Esophagus squamous epithelium (tissue), 5 donors: ENCODE results near the gene NLRP8. TPM values are rescaled to one million over a fixed set of nuclear protein-coding genes. Genes with fewer than 3 reads are reported as not detected.

Experiments
- DNase-seq: peaks from one replicate; lab custom pipeline; 2025; lab: John Stamatoyannopoulos, UW
- H3K27ac ChIP-seq, 4 donors: fragments of 200-600 bp; sonication (generic); one replicate each; pipeline ENCODE4 v1.5.1; 2016 to 2019; ENCODE audit warnings: mild to moderate bottlenecking in 1 of 4
- H3K27me3 ChIP-seq, 4 donors: fragments of 200-600 bp; sonication (generic); 1 replicate in 3 of 4; 2 replicates in 1 of 4; pipeline versions ENCODE4 v1.5.1 to v1.6.0; 2017 to 2021; ENCODE audit warnings: antibody characterized with exemption in 1 of 4
- H3K36me3 ChIP-seq, 3 donors: fragments of 200-600 bp; sonication (generic); one replicate each; pipeline ENCODE4 v1.5.1; 2016 to 2019
- H3K4me1 ChIP-seq, 3 donors: fragments of 200-600 bp; sonication (generic); one replicate each; pipeline ENCODE4 v1.5.1; 2017 to 2019
- H3K4me3 ChIP-seq, 4 donors: fragments of 200-600 bp; sonication (generic); 1 replicate in 3 of 4; 2 replicates in 1 of 4; pipeline ENCODE4 v1.5.1; 2016 to 2019; ENCODE audit warnings: mild to moderate bottlenecking in 2 of 4, moderate library complexity in 1 of 4
- H3K9me3 ChIP-seq, 3 donors: fragments of 200-600 bp; sonication (generic); one replicate each; pipeline ENCODE4 v1.5.1; 2016 to 2019
- POLR2A ChIP-seq, 4 donors: fragments of 450-650 bp; IDR thresholded peaks; one replicate each; pipeline ENCODE4 v1.6.1; 2017; ENCODE audit warnings: antibody characterized with exemption in 4 of 4, mild to moderate bottlenecking in 4 of 4, moderate library complexity in 3 of 4
- WGBS, 2 donors: methylation state at CpG; one replicate each; pipeline ENCODE4 v1.1.5; 2018; 5-methylcytosine and 5-hydroxymethylcytosine counted together
- intact Hi-C: fragments of 100-400 bp; cut with DNase I; formaldehyde crosslinking; loops from one replicate; pipeline ENCODE4 v1.15.0; 2022
- total RNA-seq, 4 donors: library from RNA; depleted of rRNA; stranded (reverse); fragments of >200 nt; gene quantifications; one replicate each; pipeline ENCODE4 v1.1.0, GENCODE V29; 2016
- TF ChIP-seq, protein P1 (sequence below), 6 experiments: fragments of 450-650 bp in 4 of 6; fragments of 200-600 bp in 2 of 6; sonication (generic) in 2 of 6; IDR thresholded peaks; one replicate each; pipeline ENCODE4 v1.5.1; 2016 to 2019; ENCODE audit warnings: antibody characterized with exemption in 6 of 6, mild to moderate bottlenecking in 4 of 6, moderate library complexity in 4 of 6
- donor health status: DM: yes; HTN: yes; CAD: no.

The NLRP8 gene
- total RNA-seq, 4 donors from 2014 or later: not detected

DNA sequence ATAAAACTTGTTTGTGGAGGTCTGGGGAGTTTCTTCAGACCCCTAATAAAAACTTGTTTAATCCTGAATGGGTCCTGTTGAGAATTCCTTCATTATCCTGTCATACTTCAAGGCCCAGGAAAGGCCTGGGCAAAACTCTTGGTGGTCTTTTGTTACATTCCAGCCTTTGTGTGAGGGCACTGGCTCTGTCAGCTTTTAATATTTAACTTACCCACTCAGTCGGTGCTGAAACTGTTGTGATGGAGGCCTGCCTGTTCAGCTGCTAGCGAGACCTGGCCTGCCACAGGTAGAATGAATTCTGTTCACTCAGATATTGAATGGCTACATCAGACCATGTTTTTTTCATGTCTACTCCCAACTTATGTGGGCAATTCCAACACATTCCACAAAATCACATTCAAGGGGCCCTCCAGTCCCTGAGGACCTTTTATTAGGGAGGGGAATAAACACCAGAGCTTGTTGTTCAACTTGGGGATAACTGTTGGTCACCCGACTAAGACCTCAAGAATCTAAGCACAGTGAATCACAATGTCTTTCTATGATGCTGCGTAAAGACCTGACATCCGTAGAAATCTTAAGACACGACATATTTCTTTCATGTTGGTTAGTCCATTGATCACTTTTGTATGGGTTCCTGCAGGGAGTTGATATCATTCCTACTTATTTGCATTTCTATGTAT is 12.5 kb downstream of the NLRP8 start:
- Histone ChIP-seq H3K4me1 (no peaks in the 10 kb centered on the region), H3K4me3 (no peak overlapping the region), H3K9me3 (peaks cover 0 to 11% (median 0%) of the 10 kb centered on the region in 3 donors), H3K27me3 (no peaks in the 10 kb centered on the region), H3K27ac (no peak overlapping the region), H3K36me3 (no peaks in the 10 kb centered on the region)
- DNase-seq: no peak
- intact Hi-C loops: no loop called here
- no peak for TF ChIP-seq POLR2A (IDR thresholded peaks at IDR 0.05)
- TF ChIP-seq, protein P1, sequence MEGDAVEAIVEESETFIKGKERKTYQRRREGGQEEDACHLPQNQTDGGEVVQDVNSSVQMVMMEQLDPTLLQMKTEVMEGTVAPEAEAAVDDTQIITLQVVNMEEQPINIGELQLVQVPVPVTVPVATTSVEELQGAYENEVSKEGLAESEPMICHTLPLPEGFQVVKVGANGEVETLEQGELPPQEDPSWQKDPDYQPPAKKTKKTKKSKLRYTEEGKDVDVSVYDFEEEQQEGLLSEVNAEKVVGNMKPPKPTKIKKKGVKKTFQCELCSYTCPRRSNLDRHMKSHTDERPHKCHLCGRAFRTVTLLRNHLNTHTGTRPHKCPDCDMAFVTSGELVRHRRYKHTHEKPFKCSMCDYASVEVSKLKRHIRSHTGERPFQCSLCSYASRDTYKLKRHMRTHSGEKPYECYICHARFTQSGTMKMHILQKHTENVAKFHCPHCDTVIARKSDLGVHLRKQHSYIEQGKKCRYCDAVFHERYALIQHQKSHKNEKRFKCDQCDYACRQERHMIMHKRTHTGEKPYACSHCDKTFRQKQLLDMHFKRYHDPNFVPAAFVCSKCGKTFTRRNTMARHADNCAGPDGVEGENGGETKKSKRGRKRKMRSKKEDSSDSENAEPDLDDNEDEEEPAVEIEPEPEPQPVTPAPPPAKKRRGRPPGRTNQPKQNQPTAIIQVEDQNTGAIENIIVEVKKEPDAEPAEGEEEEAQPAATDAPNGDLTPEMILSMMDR (IDR thresholded peaks at IDR 0.05): no peak
- WGBS, 2 donors: 83 to 88% methylated on average over 6 of the region's 6 CpGs

DNA sequence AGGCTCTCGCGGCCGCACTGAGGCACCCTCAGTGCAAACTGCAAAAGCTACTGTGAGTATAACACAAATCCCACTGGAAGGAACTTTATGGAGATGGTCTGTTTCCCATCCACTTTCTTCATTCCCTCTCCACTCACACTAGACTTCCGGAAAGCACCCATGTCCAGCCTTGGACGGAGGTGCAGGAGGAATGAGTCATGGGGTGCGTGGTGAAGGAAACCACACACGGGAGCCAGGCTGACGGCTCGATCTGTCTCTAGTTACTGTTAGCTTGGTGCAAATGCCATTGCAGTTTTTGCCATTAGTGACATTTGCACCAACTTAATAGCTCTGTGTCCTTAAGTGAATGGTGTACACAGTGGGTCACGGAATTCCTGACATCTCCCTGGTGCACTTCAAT is 14.6 kb downstream of the NLRP8 start:
- no peak for DNase-seq
- WGBS, 2 donors: 87 to 93% methylated on average over 6 to 9 of the region's 10 CpGs
- no peaks in the 10 kb centered on the region for H3K9me3 ChIP-seq
- intact Hi-C loops: no loop called here
- H3K4me1 ChIP-seq: no peaks in the 10 kb centered on the region
- H3K36me3 ChIP-seq: no peaks in the 10 kb centered on the region
- H3K27me3 ChIP-seq: no peaks in the 10 kb centered on the region
- no peak overlapping the region for H3K4me3 ChIP-seq
- TF ChIP-seq, protein P1 (IDR thresholded peaks at IDR 0.05): no peak
- TF ChIP-seq POLR2A (IDR thresholded peaks at IDR 0.05): no peak
- H3K27ac ChIP-seq: no peak overlapping the region

DNA sequence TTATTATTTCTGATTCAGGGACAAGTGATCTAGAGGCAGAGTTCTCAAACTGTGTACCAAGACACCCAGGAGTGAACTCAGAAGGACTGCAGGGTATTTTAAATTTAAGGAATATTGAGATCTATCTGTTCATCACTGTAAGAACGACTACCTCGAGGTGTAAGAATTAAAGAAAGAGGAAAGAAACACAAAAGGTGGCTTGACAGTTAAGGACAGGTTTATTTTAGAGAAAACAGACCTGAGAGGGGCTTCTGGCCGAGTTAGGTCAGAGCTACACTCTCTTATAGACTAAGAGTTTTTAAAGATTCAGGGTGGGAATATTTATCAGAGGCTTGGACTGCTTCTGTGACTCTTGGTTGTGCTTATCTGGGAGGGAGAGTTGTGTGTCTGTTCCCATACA is 26.4 kb downstream of the NLRP8 start:
- H3K4me3 ChIP-seq: no peak overlapping the region
- no peaks in the 10 kb centered on the region for H3K27me3 ChIP-seq
- no peak overlapping the region for H3K27ac ChIP-seq
- TF ChIP-seq, protein P1 (IDR thresholded peaks at IDR 0.05): no peak
- no peak for TF ChIP-seq POLR2A (IDR thresholded peaks at IDR 0.05)
- 26 to 33% methylated on average over 3 of the region's 3 CpGs for WGBS, 2 donors
- no peaks in the 10 kb centered on the region for H3K4me1 ChIP-seq
- intact Hi-C loops: no loop called here
- no peaks in the 10 kb centered on the region for H3K36me3 ChIP-seq
- no peak for DNase-seq
- H3K9me3 ChIP-seq: peaks cover 0 to 13% (median 3%) of the 10 kb centered on the region in 3 donors

DNA sequence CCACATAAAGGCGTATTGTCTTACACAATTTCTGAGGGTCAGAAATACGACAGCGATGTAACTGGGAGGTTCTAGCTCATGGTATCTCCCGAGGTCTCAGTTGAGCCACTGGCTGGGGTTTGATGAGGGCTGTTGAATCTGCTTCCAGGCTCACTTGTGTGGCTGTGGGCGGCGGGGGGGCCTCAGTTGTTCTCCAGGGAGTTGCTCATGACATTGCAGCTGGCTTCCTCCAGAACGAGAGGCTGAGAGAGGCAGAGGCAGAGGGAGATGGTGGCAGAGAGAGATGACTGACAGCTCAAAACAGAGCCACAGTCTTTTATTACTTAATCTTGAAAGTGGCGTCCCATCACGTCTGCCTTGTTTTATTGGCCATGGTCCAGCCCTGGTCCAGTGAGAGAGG is 32.8 kb downstream of the NLRP8 start:
- intact Hi-C loops: no loop called here
- WGBS, 2 donors: 71 to 77% methylated on average over 5 to 6 of the region's 9 CpGs
- no peaks in the 10 kb centered on the region for H3K4me1 ChIP-seq

DNA sequence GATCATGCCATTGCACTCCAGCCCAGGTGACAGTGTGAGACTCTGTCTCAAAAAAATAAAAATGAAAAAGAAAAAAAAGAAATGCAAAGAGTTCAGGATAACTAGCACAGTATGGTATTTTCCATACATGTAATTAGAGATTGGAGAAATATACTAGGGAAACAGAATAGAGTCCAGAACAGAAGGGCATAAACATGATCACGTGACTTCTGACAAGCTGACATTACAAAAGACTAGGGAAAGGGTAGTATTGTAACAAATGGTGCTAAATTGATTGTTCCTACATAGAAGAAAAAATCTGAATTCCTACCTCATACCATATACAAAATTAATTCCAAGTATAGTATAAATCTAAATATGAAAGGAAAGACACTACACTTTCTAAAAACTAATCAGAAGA is 37.6 kb downstream of the NLRP8 start:
- Histone ChIP-seq H3K4me3 (no peak overlapping the region), H3K36me3 (no peaks in the 10 kb centered on the region), H3K27me3 (no peaks in the 10 kb centered on the region), H3K9me3 (peaks cover 0 to 16% (median 0%) of the 10 kb centered on the region in 3 donors), H3K4me1 (no peaks in the 10 kb centered on the region), H3K27ac (no peak overlapping the region)
- TF ChIP-seq, protein P1 (IDR thresholded peaks at IDR 0.05): no peak
- no peak for TF ChIP-seq POLR2A (IDR thresholded peaks at IDR 0.05)
- 60 to 63% methylated on average over 1 of the region's 1 CpG for WGBS, 2 donors
- DNase-seq: no peak
- intact Hi-C loops: no loop called here

More for the DNA sequence above, 32.8 kb downstream of the NLRP8 start:
- TF ChIP-seq POLR2A (IDR thresholded peaks at IDR 0.05): no peak
- TF ChIP-seq, protein P1 (IDR thresholded peaks at IDR 0.05): no peak
- H3K36me3 ChIP-seq: no peaks in the 10 kb centered on the region
- no peak for DNase-seq
- H3K27ac ChIP-seq: no peak overlapping the region
- H3K4me3 ChIP-seq: no peak overlapping the region
- no peaks in the 10 kb centered on the region for H3K27me3 ChIP-seq
- H3K9me3 ChIP-seq: peaks cover 0 to 34% (median 0%) of the 10 kb centered on the region in 3 donors
